Mononuclear cell (primary cell): ENCODE data around the gene GTF2A1. TPM values are rescaled to one million over a fixed set of nuclear protein-coding genes. Genes with fewer than 3 reads are reported as not detected.

Experiments
- H3K27me3 ChIP-seq: 2 replicates; pipeline ENCODE4 v1.6.0; 2011; ENCODE audit warnings: low read length, control low read depth; ENCODE audit not compliant: insufficient read depth
- H3K4me1 ChIP-seq: 2 replicates; pipeline ENCODE4 v1.5.1; 2011; ENCODE audit warnings: mild to moderate bottlenecking, low read length, control low read depth; ENCODE audit not compliant: insufficient read depth
- H3K4me3 ChIP-seq: 2 replicates; pipeline ENCODE4 v1.5.1; 2011; ENCODE audit warnings: mild to moderate bottlenecking, low read length, moderate library complexity
- H3K9me3 ChIP-seq: 2 replicates; pipeline ENCODE4 v1.5.1; 2011; ENCODE audit warnings: low read depth, mild to moderate bottlenecking, control low read depth, low read length
- total RNA-seq: library from RNA; depleted of rRNA; stranded (reverse); fragments of >200 nt; gene quantifications from one replicate; pipeline ENCODE4 v1.2.3, GENCODE V29; 2012

GTF2A1 gene
- total RNA-seq, 1 donor, result 12.4 TPM

- Histone ChIP-seq H3K27me3 (no peaks in the 10 kb centered on the region), H3K9me3 (no peaks in the 10 kb centered on the region), H3K4me1 (peaks cover 12% of the 10 kb centered on the region), H3K4me3 (no peak overlapping the region)
These were observed 73.4 kb downstream of the GTF2A1 start for GRCh38 chr14:81147140-81147897.

- peaks cover 6% of the 10 kb centered on the region for H3K4me1 ChIP-seq
- no peaks in the 10 kb centered on the region for H3K9me3 ChIP-seq
- H3K4me3 ChIP-seq, result no peak overlapping the region
- H3K27me3 ChIP-seq, result no peaks in the 10 kb centered on the region
These were observed 75.7 kb downstream of the GTF2A1 start for GRCh38 chr14:81144824-81145603.

- H3K27me3 ChIP-seq, result no peaks in the 10 kb centered on the region
- no peak overlapping the region for H3K4me3 ChIP-seq
- peaks cover 6% of the 10 kb centered on the region for H3K4me1 ChIP-seq
- H3K9me3 ChIP-seq, result no peaks in the 10 kb centered on the region
These were observed 77.0 kb downstream of the GTF2A1 start for GRCh38 chr14:81143793-81144192.

GRCh38 chr14:81141426-81141825 lies 79.3 kb downstream of the GTF2A1 start:
- Histone ChIP-seq H3K4me1 (no peaks in the 10 kb centered on the region), H3K27me3 (no peaks in the 10 kb centered on the region), H3K4me3 (no peak overlapping the region), H3K9me3 (no peaks in the 10 kb centered on the region)

- Histone ChIP-seq H3K9me3 (no peaks in the 10 kb centered on the region), H3K4me3 (no peak overlapping the region)
These were observed 82.3 kb downstream of the GTF2A1 start for GRCh38 chr14:81138429-81138828.

GRCh38 chr14:81137316-81137715 lies 83.4 kb downstream of the GTF2A1 start:
- Histone ChIP-seq H3K27me3 (no peaks in the 10 kb centered on the region), H3K9me3 (no peaks in the 10 kb centered on the region), H3K4me1 (no peaks in the 10 kb centered on the region), H3K4me3 (no peak overlapping the region)

More at GRCh38 chr14:81138429-81138828, 82.3 kb downstream of the GTF2A1 start:
- Histone ChIP-seq H3K4me1 (no peaks in the 10 kb centered on the region), H3K27me3 (no peaks in the 10 kb centered on the region)

- no peak overlapping the region for H3K4me3 ChIP-seq
- H3K27me3 ChIP-seq, result no peaks in the 10 kb centered on the region
- H3K9me3 ChIP-seq, result no peaks in the 10 kb centered on the region
- peaks cover 1% of the 10 kb centered on the region for H3K4me1 ChIP-seq
These were observed 87.4 kb downstream of the GTF2A1 start for GRCh38 chr14:81133400-81133799.

- Histone ChIP-seq H3K9me3 (no peaks in the 10 kb centered on the region), H3K4me3 (no peak overlapping the region), H3K27me3 (no peaks in the 10 kb centered on the region), H3K4me1 (peaks cover 9% of the 10 kb centered on the region)
These were observed 88.3 kb downstream of the GTF2A1 start for GRCh38 chr14:81132468-81132867.

GRCh38 chr14:81129242-81129641 lies 91.5 kb downstream of the GTF2A1 start:
- Histone ChIP-seq H3K27me3 (no peaks in the 10 kb centered on the region), H3K4me3 (no peak overlapping the region), H3K4me1 (peaks cover 19% of the 10 kb centered on the region), H3K9me3 (no peaks in the 10 kb centered on the region)

GRCh38 chr14:81127785-81128184 lies 93.0 kb downstream of the GTF2A1 start:
- Histone ChIP-seq H3K27me3 (no peaks in the 10 kb centered on the region), H3K4me1 (peaks cover 27% of the 10 kb centered on the region), H3K9me3 (no peaks in the 10 kb centered on the region), H3K4me3 (no peak overlapping the region)

- peaks cover 47% of the 10 kb centered on the region for H3K4me1 ChIP-seq
- H3K4me3 ChIP-seq, result no peak overlapping the region
- no peaks in the 10 kb centered on the region for H3K27me3 ChIP-seq
- H3K9me3 ChIP-seq, result no peaks in the 10 kb centered on the region
These were observed 95.2 kb downstream of the GTF2A1 start for GRCh38 chr14:81125536-81125935.

Other genes with a start within 250 kb of the GTF2A1 start
- 25.9 TPM for gene STON2, start 179.4 kb upstream of the GTF2A1 start, total RNA-seq